GM12864 (cell line): ENCODE results near the gene CSNK1A1.

ENCODE experiments used
- DNase-seq: peaks from one replicate; pipeline ENCODE4 v3.0.0-alpha.2; 2011; ENCODE audit warnings: low read depth
- H3K4me3 ChIP-seq: 2 replicates; pipeline ENCODE4 v1.5.1; 2011; ENCODE audit warnings: mild to moderate bottlenecking, low read depth, low read length, control low read depth
- CTCF ChIP-seq: IDR thresholded peaks from 2 replicates; pipeline ENCODE4 v1.5.1; 2011; ENCODE audit warnings: low read depth, mild to moderate bottlenecking, moderate library complexity, low read length, control low read depth, inconsistent platforms; ENCODE audit errors: missing control alignments

CSNK1A1 gene

GRCh38 chr5:149485655-149486615, 65.3 kb downstream of the CSNK1A1 start:
- no peak for TF ChIP-seq CTCF
- no peak for DNase-seq
- H3K4me3 ChIP-seq: no peak overlapping the region

- no peak overlapping the region for H3K4me3 ChIP-seq
- TF ChIP-seq CTCF: no peak
- no peak for DNase-seq
These were observed 69.8 kb downstream of the CSNK1A1 start for GRCh38 chr5:149481485-149481884.

GRCh38 chr5:149478761-149479160, 72.5 kb downstream of the CSNK1A1 start:
- DNase-seq: no peak
- no peak overlapping the region for H3K4me3 ChIP-seq
- no peak for TF ChIP-seq CTCF

GRCh38 chr5:149475777-149476176, 75.5 kb downstream of the CSNK1A1 start:
- no peak overlapping the region for H3K4me3 ChIP-seq
- no peak for DNase-seq
- no peak for TF ChIP-seq CTCF

- H3K4me3 ChIP-seq: no peak overlapping the region
- no peak for TF ChIP-seq CTCF
- no peak for DNase-seq
These were observed 77.0 kb downstream of the CSNK1A1 start for GRCh38 chr5:149474198-149474597.

- no peak for TF ChIP-seq CTCF
- DNase-seq: no peak
- H3K4me3 ChIP-seq: no peak overlapping the region
These were observed 77.8 kb downstream of the CSNK1A1 start for GRCh38 chr5:149473441-149473840.

- TF ChIP-seq CTCF: no peak
- no peak for DNase-seq
- no peak overlapping the region for H3K4me3 ChIP-seq
These were observed 78.8 kb downstream of the CSNK1A1 start for GRCh38 chr5:149472399-149472798.
